OCI-LY7 (cell line): ENCODE data around the gene ZNF554. TPM values are rescaled to one million over a fixed set of nuclear protein-coding genes. Genes with fewer than 3 reads are reported as not detected.

ENCODE experiments used
- BruUV-seq: library from RNA; stranded (reverse); fragments of 400-500 nt; replicated peaks from 2 replicates; lab custom pipeline; 2021; lab: Mats Ljungman, UMichigan
- CTCF ChIA-PET: fragments of 300-600 bp; sonication (Branson Sonifier 250); formaldehyde crosslinking; loops from one replicate; lab custom pipeline; 2022; ENCODE audit warnings: antibody characterized with exemption; ENCODE audit not compliant: unreplicated experiment; lab: Charles Lee
- POLR2A ChIA-PET: fragments of 300-600 bp; sonication (Branson Sonifier 250); formaldehyde crosslinking; loops from one replicate; lab custom pipeline; 2022; ENCODE audit warnings: antibody characterized with exemption; lab: Charles Lee
- DNase-seq: peaks from one replicate; pipeline ENCODE4 v3.0.0-alpha.2; 2015; ENCODE audit warnings: low spot score
- H2AFZ ChIP-seq: fragments of 200-600 bp; sonication (generic), shearing (Covaris generic); 2 replicates; pipeline ENCODE4 v1.6.1; 2014; ENCODE audit warnings: mild to moderate bottlenecking, antibody characterized with exemption, low read length, moderate library complexity
- H3K27ac ChIP-seq: fragments of 200-600 bp; sonication (generic); 2 replicates; pipeline ENCODE4 v1.5.1; 2014; ENCODE audit warnings: mixed run types, low read depth, mild to moderate bottlenecking, moderate library complexity, low read length, inconsistent platforms; ENCODE audit not compliant: poor library complexity, severe bottlenecking
- H3K36me3 ChIP-seq: fragments of 200-600 bp; sonication (generic); 2 replicates; pipeline ENCODE4 v1.6.1; 2014; ENCODE audit warnings: mild to moderate bottlenecking, antibody characterized with exemption, low read length, moderate library complexity, mixed read lengths; ENCODE audit not compliant: insufficient read depth
- H3K4me1 ChIP-seq: fragments of 200-600 bp; sonication (generic); 2 replicates; pipeline ENCODE4 v1.5.1; 2014; ENCODE audit warnings: mild to moderate bottlenecking, low read length; ENCODE audit not compliant: insufficient read depth, poor library complexity, severe bottlenecking
- H3K4me2 ChIP-seq: fragments of 200-600 bp; sonication (generic); 2 replicates; pipeline ENCODE4 v1.6.1; 2014; ENCODE audit warnings: mild to moderate bottlenecking, low read length
- H3K4me3 ChIP-seq: fragments of 200-600 bp; sonication (generic); 2 replicates; pipeline ENCODE4 v1.5.1; 2014; ENCODE audit warnings: mild to moderate bottlenecking, low read depth, low read length; ENCODE audit not compliant: poor library complexity, severe bottlenecking
- H3K79me2 ChIP-seq: fragments of 200-600 bp; sonication (generic); 2 replicates; pipeline ENCODE4 v1.6.1; 2016; ENCODE audit warnings: low read depth, mild to moderate bottlenecking, low read length, moderate library complexity, mixed read lengths; ENCODE audit not compliant: insufficient read depth
- H3K9me2 ChIP-seq: fragments of 200-600 bp; sonication (generic); 2 replicates; pipeline ENCODE4 v1.6.1; 2016; ENCODE audit warnings: mild to moderate bottlenecking, low read length, mixed read lengths; ENCODE audit not compliant: insufficient read depth
- H3K9me3 ChIP-seq: fragments of 200-600 bp; sonication (generic); 2 replicates; pipeline ENCODE4 v1.6.1; 2014; ENCODE audit warnings: mild to moderate bottlenecking, mixed run types, low read length, mixed read lengths
- H4K20me1 ChIP-seq: fragments of 200-600 bp; sonication (generic); 2 replicates; pipeline ENCODE4 v1.6.1; 2014; ENCODE audit warnings: mild to moderate bottlenecking, antibody characterized with exemption, low read length, moderate library complexity, mixed read lengths; ENCODE audit not compliant: insufficient read depth
- EZH2phosphoT487 ChIP-seq: fragments of 200-600 bp; sonication (generic); IDR thresholded peaks from 2 replicates; pipeline ENCODE4 v1.6.1; 2018; ENCODE audit warnings: low read depth, borderline replicate concordance, mild to moderate bottlenecking, mixed run types, antibody characterized with exemption, low read length, moderate library complexity, mixed read lengths
- intact Hi-C: fragments of 100-400 bp; cut with micrococcal nuclease; formaldehyde crosslinking; loops from one replicate; pipeline ENCODE4 v1.10.0; 2022; ENCODE audit not compliant: unreplicated experiment
- total RNA-seq, 2 experiments: library from RNA; depleted of rRNA in 1 of 2; stranded (reverse); fragments of >200 nt in 1 of 2; shearing (Covaris generic) in 1 of 2; gene quantifications; 2 replicates each; pipeline ENCODE4 v1.2.3, GENCODE V29; 2014 to 2022
- TF ChIP-seq, protein P1 (sequence below): fragments of 200-600 bp; sonication (generic); conservative IDR thresholded peaks from 2 replicates; pipeline ENCODE4 v1.5.1; 2014; ENCODE audit warnings: mild to moderate bottlenecking, antibody characterized with exemption, low read length, moderate library complexity, mixed read lengths

Gene ZNF554
- total RNA-seq, 2 experiments from 2014 or later = 3.9 to 4.4 TPM

DNA sequence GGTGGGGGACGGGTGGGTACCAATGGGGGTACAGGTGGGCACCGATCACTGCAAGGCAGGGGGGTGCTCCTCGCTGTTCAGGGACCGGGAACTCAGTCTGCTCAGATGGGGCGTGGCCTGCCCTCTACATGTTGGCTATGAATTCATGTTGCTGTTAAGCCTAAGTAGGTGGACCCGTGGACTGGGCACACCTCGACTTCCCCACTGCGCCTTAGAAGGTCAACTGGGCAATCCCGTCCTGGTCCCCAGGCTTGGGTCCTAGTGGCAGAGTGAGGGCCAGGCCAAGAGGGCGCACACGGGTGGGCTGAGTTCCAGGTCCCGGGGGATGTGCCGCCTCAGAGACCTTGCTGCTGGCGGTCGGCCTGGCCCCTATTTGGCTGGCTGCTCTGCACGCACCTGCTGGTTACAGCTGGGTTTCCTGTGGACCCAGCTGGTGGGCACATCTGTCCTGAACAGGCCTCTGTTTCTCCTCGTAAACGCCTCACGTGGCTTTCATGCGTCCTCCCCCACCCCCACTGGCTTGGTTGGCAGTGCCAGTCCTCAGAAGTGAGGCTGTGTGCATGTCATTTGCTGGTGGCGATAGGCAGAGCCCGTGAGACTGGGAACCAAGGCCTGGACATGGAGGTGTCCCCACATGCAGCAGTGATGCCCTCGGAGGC is 13.5 kb upstream of the ZNF554 start:
- no peak for DNase-seq
- no peaks in the 10 kb centered on the region for H3K79me2 ChIP-seq
- H3K36me3 ChIP-seq = peaks cover 93% of the 10 kb centered on the region
- POLR2A ChIA-PET = no interaction called here
- no peak overlapping the region for H3K4me3 ChIP-seq
- H4K20me1 ChIP-seq = no peaks in the 10 kb centered on the region
- CTCF ChIA-PET = no interaction called here
- H3K27ac ChIP-seq = no peak overlapping the region
- intact Hi-C loops = no loop called here
- H2AFZ ChIP-seq = no peak overlapping the region
- H3K9me2 ChIP-seq = no peaks in the 10 kb centered on the region
- no peak for TF ChIP-seq EZH2phosphoT487
- TF ChIP-seq, protein P1, sequence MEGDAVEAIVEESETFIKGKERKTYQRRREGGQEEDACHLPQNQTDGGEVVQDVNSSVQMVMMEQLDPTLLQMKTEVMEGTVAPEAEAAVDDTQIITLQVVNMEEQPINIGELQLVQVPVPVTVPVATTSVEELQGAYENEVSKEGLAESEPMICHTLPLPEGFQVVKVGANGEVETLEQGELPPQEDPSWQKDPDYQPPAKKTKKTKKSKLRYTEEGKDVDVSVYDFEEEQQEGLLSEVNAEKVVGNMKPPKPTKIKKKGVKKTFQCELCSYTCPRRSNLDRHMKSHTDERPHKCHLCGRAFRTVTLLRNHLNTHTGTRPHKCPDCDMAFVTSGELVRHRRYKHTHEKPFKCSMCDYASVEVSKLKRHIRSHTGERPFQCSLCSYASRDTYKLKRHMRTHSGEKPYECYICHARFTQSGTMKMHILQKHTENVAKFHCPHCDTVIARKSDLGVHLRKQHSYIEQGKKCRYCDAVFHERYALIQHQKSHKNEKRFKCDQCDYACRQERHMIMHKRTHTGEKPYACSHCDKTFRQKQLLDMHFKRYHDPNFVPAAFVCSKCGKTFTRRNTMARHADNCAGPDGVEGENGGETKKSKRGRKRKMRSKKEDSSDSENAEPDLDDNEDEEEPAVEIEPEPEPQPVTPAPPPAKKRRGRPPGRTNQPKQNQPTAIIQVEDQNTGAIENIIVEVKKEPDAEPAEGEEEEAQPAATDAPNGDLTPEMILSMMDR = no peak
- no peaks in the 10 kb centered on the region for H3K9me3 ChIP-seq
- H3K4me1 ChIP-seq = no peaks in the 10 kb centered on the region
- no peak overlapping the region for H3K4me2 ChIP-seq
- BruUV-seq = no TSS peak

DNA sequence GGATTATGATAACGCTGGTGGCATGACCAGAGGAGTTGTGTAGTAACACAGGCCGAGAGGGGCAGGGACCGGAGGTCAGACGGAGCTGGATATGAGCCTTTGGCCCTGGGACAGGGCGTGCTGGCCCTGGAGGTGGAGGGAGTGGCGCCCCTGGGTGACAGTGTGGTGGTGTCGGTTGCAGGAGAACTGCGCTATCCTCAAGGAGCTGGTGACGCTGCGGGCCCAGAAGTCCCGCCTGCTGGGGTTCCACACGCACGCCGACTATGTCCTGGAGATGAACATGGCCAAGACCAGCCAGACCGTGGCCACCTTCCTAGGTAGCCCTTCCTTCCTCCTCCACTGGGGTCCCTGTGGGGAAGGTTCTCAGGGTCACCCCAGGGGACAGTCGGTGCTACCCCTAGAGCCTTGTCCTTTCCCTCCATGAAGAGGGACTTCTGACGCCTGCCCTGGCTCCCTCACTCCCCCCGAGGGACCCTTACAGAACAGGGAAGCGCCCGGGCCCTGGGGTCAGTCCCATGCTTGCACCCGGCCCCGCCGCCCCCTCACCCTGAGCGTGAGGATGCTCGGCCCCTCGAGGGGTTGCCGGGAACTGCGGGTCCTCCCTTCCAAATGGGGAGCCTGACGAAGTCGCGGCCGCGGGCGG is 12.8 kb upstream of the ZNF554 start:
- peaks cover 93% of the 10 kb centered on the region for H3K36me3 ChIP-seq
- TF ChIP-seq EZH2phosphoT487 = no peak
- CTCF ChIA-PET = no interaction called here

DNA sequence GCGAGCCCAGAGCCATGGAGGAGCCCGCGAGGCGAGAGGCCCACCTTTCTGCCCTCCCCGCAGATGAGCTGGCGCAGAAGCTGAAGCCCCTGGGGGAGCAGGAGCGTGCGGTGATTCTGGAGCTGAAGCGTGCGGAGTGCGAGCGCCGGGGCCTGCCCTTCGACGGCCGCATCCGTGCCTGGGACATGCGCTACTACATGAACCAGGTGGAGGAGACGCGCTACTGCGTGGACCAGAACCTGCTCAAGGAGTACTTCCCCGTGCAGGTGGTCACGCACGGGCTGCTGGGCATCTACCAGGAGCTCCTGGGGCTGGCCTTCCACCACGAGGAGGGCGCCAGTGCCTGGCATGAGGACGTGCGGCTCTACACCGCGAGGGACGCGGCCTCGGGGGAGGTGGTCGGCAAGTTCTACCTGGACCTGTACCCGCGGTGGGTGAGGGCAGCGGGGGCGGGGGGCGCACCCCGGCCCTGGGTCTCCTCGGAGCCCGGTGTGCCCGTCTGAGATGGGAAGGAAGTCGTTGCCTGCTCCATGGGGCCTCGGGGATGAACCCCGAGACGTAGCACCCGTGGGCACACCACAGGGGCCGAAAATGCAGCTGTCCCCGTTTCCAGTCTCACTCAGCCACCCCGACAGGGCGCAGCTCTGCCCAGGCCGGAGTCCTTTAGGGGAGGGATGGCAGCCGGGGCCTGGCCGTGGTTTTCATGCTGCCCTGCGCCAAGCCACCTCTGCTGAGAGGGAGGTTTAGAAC is 12.1 kb upstream of the ZNF554 start:
- Histone ChIP-seq H3K4me2 (no peak overlapping the region), H3K27ac (no peak overlapping the region), H3K36me3 (peaks cover 94% of the 10 kb centered on the region), H4K20me1 (no peaks in the 10 kb centered on the region), H3K79me2 (no peaks in the 10 kb centered on the region), H3K9me3 (no peaks in the 10 kb centered on the region), H3K4me3 (no peak overlapping the region), H3K4me1 (no peaks in the 10 kb centered on the region), H2AFZ (no peak overlapping the region), H3K9me2 (no peaks in the 10 kb centered on the region)
- intact Hi-C loops = no loop called here
- BruUV-seq = no TSS peak
- DNase-seq = no peak
- TF ChIP-seq, protein P1 = no peak
- no peak for TF ChIP-seq EZH2phosphoT487
- POLR2A ChIA-PET = interaction anchor here (0.6 kb wide), 1 partner anchor 439 kb away, joined by 6 read pairs; no protein-coding TSS in a partner anchor
- CTCF ChIA-PET = no interaction called here

More for the DNA sequence above, 12.8 kb upstream of the ZNF554 start:
- Histone ChIP-seq H2AFZ (no peak overlapping the region), H3K79me2 (no peaks in the 10 kb centered on the region), H3K4me2 (no peak overlapping the region), H3K27ac (no peak overlapping the region), H3K4me1 (no peaks in the 10 kb centered on the region), H3K9me3 (no peaks in the 10 kb centered on the region), H3K4me3 (no peak overlapping the region), H4K20me1 (no peaks in the 10 kb centered on the region), H3K9me2 (no peaks in the 10 kb centered on the region)
- intact Hi-C loops = no loop called here
- DNase-seq = no peak
- POLR2A ChIA-PET = interaction anchor here (0.6 kb wide), 1 partner anchor 438 kb away, joined by 6 read pairs; no protein-coding TSS in a partner anchor
- BruUV-seq = no TSS peak
